DND-41 (cell line): ENCODE data around the gene FUOM.

Experiments used
- ATAC-seq: fragments of 200-7000 bp; cut with Tn5 transposase; 3 replicates; pipeline ENCODE4 v1.9.1; 2021; ENCODE audit warnings: low read depth; ENCODE audit not compliant: insufficient read depth
- DNase-seq: peaks from one replicate; pipeline ENCODE4 v3.0.0-alpha.2; 2020
- H2AFZ ChIP-seq: 2 replicates; pipeline ENCODE4 v1.6.0; 2012; ENCODE audit warnings: low read depth, low read length
- H3K27ac ChIP-seq: 2 replicates; pipeline ENCODE4 v1.5.1; 2012; ENCODE audit warnings: low read length, inconsistent platforms
- H3K27me3 ChIP-seq: fragments of 200-600 bp; sonication (generic); 2 replicates; pipeline ENCODE4 v1.6.0; 2012; ENCODE audit warnings: low read length, mild to moderate bottlenecking, inconsistent platforms; ENCODE audit not compliant: insufficient read depth, poor library complexity
- H3K36me3 ChIP-seq: 2 replicates; pipeline ENCODE4 v1.5.1; 2012; ENCODE audit warnings: low read length, inconsistent platforms; ENCODE audit not compliant: insufficient read depth
- H3K4me1 ChIP-seq: 2 replicates; pipeline ENCODE4 v1.5.1; 2012; ENCODE audit warnings: mild to moderate bottlenecking, low read length; ENCODE audit not compliant: insufficient read depth
- H3K4me2 ChIP-seq: 2 replicates; pipeline ENCODE4 v1.6.0; 2012; ENCODE audit warnings: mild to moderate bottlenecking, moderate library complexity, low read length, inconsistent platforms; ENCODE audit not compliant: insufficient read depth
- H3K4me3 ChIP-seq, 2 experiments: fragments of 200-600 bp in 1 of 2; shearing (Covaris generic) in 1 of 2; 2 replicates each; pipeline ENCODE4 v1.5.1; 2012 to 2016; ENCODE audit warnings: inconsistent platforms in 2 of 2, low read length in 2 of 2, mild to moderate bottlenecking in 2 of 2, low read depth in 1 of 2, moderate library complexity in 1 of 2
- H3K79me2 ChIP-seq: 2 replicates; pipeline ENCODE4 v1.6.0; 2012; ENCODE audit warnings: low read length, inconsistent platforms; ENCODE audit not compliant: insufficient read depth
- H3K9ac ChIP-seq: 2 replicates; pipeline ENCODE4 v1.6.0; 2012; ENCODE audit warnings: low read depth, mild to moderate bottlenecking, inconsistent platforms, low read length, moderate library complexity
- H3K9me3 ChIP-seq: 2 replicates; pipeline ENCODE4 v1.5.1; 2012; ENCODE audit warnings: low read length, moderate library complexity, mild to moderate bottlenecking, inconsistent platforms; ENCODE audit not compliant: insufficient read depth, severe bottlenecking
- H4K20me1 ChIP-seq: 2 replicates; pipeline ENCODE4 v1.6.0; 2012; ENCODE audit warnings: low read length; ENCODE audit not compliant: insufficient read depth
- EZH2 ChIP-seq: IDR thresholded peaks from 3 replicates; pipeline ENCODE4 v1.6.1; 2012; ENCODE audit warnings: borderline replicate concordance, low read depth, mild to moderate bottlenecking, moderate library complexity, low read length, inconsistent platforms; ENCODE audit not compliant: severe bottlenecking
- TF ChIP-seq, protein P1 (sequence below): IDR thresholded peaks from 2 replicates; pipeline ENCODE4 v1.5.1; 2012; ENCODE audit warnings: borderline replicate concordance, low read length, moderate library complexity, mild to moderate bottlenecking; ENCODE audit not compliant: poor library complexity, severe bottlenecking; ENCODE audit errors: extremely low read depth

Gene FUOM

DNA sequence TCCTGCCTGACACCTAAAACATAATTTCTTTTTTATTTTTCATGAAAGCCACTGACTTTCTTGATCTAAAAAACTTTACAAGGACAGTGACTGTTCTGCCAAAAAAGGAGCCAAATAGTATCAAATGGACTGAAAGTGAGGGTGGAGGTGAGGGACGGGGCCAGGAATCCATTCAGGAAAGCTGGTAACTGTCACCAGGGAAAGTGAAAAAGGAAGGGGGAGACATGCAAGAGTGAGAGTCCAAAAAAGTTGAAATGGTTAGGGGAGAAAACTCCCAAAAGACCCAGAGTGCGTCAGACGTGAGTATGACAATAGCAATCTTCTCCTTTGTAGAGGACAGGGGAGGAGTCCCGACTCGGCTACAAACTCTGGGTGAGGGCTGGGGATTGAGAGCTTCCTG, 13.6 kb downstream of the FUOM start:
- no peaks in the 10 kb centered on the region for H3K4me1 ChIP-seq
- H3K4me3 ChIP-seq = no peak overlapping the region
- DNase-seq (no peak), ATAC-seq (no peak)
- TF ChIP-seq EZH2 = no peak
- TF ChIP-seq, protein P1, sequence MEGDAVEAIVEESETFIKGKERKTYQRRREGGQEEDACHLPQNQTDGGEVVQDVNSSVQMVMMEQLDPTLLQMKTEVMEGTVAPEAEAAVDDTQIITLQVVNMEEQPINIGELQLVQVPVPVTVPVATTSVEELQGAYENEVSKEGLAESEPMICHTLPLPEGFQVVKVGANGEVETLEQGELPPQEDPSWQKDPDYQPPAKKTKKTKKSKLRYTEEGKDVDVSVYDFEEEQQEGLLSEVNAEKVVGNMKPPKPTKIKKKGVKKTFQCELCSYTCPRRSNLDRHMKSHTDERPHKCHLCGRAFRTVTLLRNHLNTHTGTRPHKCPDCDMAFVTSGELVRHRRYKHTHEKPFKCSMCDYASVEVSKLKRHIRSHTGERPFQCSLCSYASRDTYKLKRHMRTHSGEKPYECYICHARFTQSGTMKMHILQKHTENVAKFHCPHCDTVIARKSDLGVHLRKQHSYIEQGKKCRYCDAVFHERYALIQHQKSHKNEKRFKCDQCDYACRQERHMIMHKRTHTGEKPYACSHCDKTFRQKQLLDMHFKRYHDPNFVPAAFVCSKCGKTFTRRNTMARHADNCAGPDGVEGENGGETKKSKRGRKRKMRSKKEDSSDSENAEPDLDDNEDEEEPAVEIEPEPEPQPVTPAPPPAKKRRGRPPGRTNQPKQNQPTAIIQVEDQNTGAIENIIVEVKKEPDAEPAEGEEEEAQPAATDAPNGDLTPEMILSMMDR = no peak
- H3K79me2 ChIP-seq = no peaks in the 10 kb centered on the region
- H3K27ac ChIP-seq = no peak overlapping the region
- H3K27me3 ChIP-seq = no peaks in the 10 kb centered on the region
- no peaks in the 10 kb centered on the region for H3K36me3 ChIP-seq
- no peak overlapping the region for H3K9ac ChIP-seq
- no peak overlapping the region for H3K4me2 ChIP-seq
- no peaks in the 10 kb centered on the region; the same call in 1 of the 2 replicates for H4K20me1 ChIP-seq
- no peak overlapping the region for H2AFZ ChIP-seq
- H3K9me3 ChIP-seq = no peaks in the 10 kb centered on the region

- no peak for ATAC-seq
- Histone ChIP-seq H3K36me3 (no peaks in the 10 kb centered on the region), H4K20me1 (no peaks in the 10 kb centered on the region; the same call in none of the 2 replicates), H3K9me3 (no peaks in the 10 kb centered on the region), H3K79me2 (no peaks in the 10 kb centered on the region), H3K4me3 (no peak overlapping the region), H3K4me2 (no peak overlapping the region), H2AFZ (no peak overlapping the region), H3K27me3 (no peaks in the 10 kb centered on the region), H3K27ac (no peak overlapping the region), H3K4me1 (no peaks in the 10 kb centered on the region), H3K9ac (no peak overlapping the region)
- TF ChIP-seq, protein P1 = no peak
- no peak for TF ChIP-seq EZH2
- DNase-seq = no peak
Observed at GRCh38 chr10:133343558-133343957, 14.3 kb downstream of the FUOM start.

DNA sequence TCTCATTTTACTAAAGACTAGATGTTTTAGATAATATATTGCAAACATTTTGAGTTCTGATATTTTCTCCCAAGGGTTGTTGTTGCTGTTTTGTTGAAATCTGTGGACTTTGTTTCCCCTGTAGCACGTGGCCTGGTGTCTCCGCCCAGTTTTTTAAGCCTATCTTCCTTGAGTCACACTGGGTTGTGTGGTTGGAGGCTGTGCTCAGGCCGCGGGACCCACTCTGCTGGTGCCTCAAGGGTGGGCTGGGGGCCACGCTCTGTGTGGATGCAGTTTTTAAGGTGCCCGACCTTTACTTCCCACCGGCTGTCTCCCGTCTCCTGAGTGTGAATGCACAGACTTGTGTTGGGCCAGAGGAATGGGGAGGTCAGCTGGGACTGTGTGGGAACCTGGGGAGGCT, 14.9 kb downstream of the FUOM start:
- Histone ChIP-seq H3K27ac (no peak overlapping the region), H3K4me3 (no peak overlapping the region), H3K27me3 (no peaks in the 10 kb centered on the region), H4K20me1 (no peaks in the 10 kb centered on the region; the same call in 1 of the 2 replicates), H3K4me2 (no peak overlapping the region), H3K79me2 (no peaks in the 10 kb centered on the region), H3K9me3 (no peaks in the 10 kb centered on the region), H2AFZ (no peak overlapping the region), H3K9ac (no peak overlapping the region), H3K36me3 (no peaks in the 10 kb centered on the region), H3K4me1 (no peaks in the 10 kb centered on the region)
- no peak for ATAC-seq
- no peak for DNase-seq
- TF ChIP-seq, protein P1 = no peak
- TF ChIP-seq EZH2 = no peak

GRCh38 chr10:133341983-133342382, 15.8 kb downstream of the FUOM start:
- TF ChIP-seq, protein P1 = no peak
- TF ChIP-seq EZH2 = no peak
- ATAC-seq = no peak
- Histone ChIP-seq H4K20me1 (no peaks in the 10 kb centered on the region; the same call in 1 of the 2 replicates), H3K36me3 (no peaks in the 10 kb centered on the region), H3K27ac (no peak overlapping the region), H3K9me3 (no peaks in the 10 kb centered on the region), H3K27me3 (no peaks in the 10 kb centered on the region), H3K9ac (no peak overlapping the region), H2AFZ (no peak overlapping the region), H3K4me2 (no peak overlapping the region), H3K4me3 (no peak overlapping the region), H3K4me1 (no peaks in the 10 kb centered on the region), H3K79me2 (no peaks in the 10 kb centered on the region)
- DNase-seq = no peak
